Type B pancreatic cell (in vitro differentiated cells): ENCODE data around the gene MYO10. TPM values are rescaled to one million over a fixed set of nuclear protein-coding genes. Genes with fewer than 3 reads are reported as not detected.

Experiments
- DNase-seq: peaks from one replicate; pipeline ENCODE4 v3.0.0; 2021; ENCODE audit warnings: mixed read lengths; ENCODE audit not compliant: unreplicated experiment; ENCODE audit errors: extremely low spot score
- H3K27ac Mint-ChIP-seq: 2 replicates; pipeline ENCODE4 v1.8.0; 2021; ENCODE audit warnings: mild to moderate bottlenecking, mixed read lengths
- H3K27me3 Mint-ChIP-seq: 2 replicates; pipeline ENCODE4 v1.8.0; 2021; ENCODE audit warnings: mixed read lengths
- H3K36me3 Mint-ChIP-seq: 2 replicates; pipeline ENCODE4 v1.8.0; 2021; ENCODE audit warnings: mixed read lengths
- H3K4me1 Mint-ChIP-seq: one replicate; pipeline ENCODE4 v1.8.0; 2021; ENCODE audit warnings: mixed read lengths; ENCODE audit not compliant: unreplicated experiment
- H3K4me3 Mint-ChIP-seq: 2 replicates; pipeline ENCODE4 v1.8.0; 2021; ENCODE audit warnings: mild to moderate bottlenecking, mixed read lengths
- H3K9me3 Mint-ChIP-seq: 2 replicates; pipeline ENCODE4 v1.8.0; 2021; ENCODE audit warnings: mixed read lengths
- CTCF ChIP-seq: fragments of 200-600 bp; sonication (generic); conservative IDR thresholded peaks from 2 replicates; pipeline ENCODE4 v1.5.0; 2021; ENCODE audit warnings: antibody characterized with exemption, mild to moderate bottlenecking
- total RNA-seq: library from RNA; stranded (reverse); gene quantifications from 2 replicates; pipeline ENCODE4 v1.2.1, GENCODE V29; 2021; ENCODE audit warnings: low replicate concordance

The MYO10 gene
- total RNA-seq, 1 donor from 2014 or later: 52.5 TPM

- Mint-ChIP-seq H3K9me3 (no peaks in the 10 kb centered on the region), H3K36me3 (peaks cover 11% of the 10 kb centered on the region), H3K27me3 (no peaks in the 10 kb centered on the region), H3K4me3 (no peak overlapping the region), H3K27ac (no peak overlapping the region), H3K4me1 (peaks cover 4% of the 10 kb centered on the region)
- no peak for TF ChIP-seq CTCF
- no peak for DNase-seq
Observed at GRCh38 chr5:16773991-16774390, 162.1 kb downstream of the MYO10 start.

- H3K4me3 Mint-ChIP-seq: no peak overlapping the region
- no peaks in the 10 kb centered on the region for H3K9me3 Mint-ChIP-seq
- no peak overlapping the region for H3K27ac Mint-ChIP-seq
Observed at GRCh38 chr5:16772556-16772955, 163.5 kb downstream of the MYO10 start.

GRCh38 chr5:16768184-16768583, 167.9 kb downstream of the MYO10 start:
- no peak for DNase-seq
- H3K27ac Mint-ChIP-seq: no peak overlapping the region
- H3K36me3 Mint-ChIP-seq: peaks cover 11% of the 10 kb centered on the region
- no peaks in the 10 kb centered on the region for H3K4me1 Mint-ChIP-seq
- no peak for TF ChIP-seq CTCF
- no peaks in the 10 kb centered on the region for H3K27me3 Mint-ChIP-seq
- no peak overlapping the region for H3K4me3 Mint-ChIP-seq
- H3K9me3 Mint-ChIP-seq: no peaks in the 10 kb centered on the region

More at GRCh38 chr5:16772556-16772955, 163.5 kb downstream of the MYO10 start:
- no peak for DNase-seq
- peaks cover 12% of the 10 kb centered on the region for H3K36me3 Mint-ChIP-seq
- peaks cover 4% of the 10 kb centered on the region for H3K4me1 Mint-ChIP-seq
- TF ChIP-seq CTCF: no peak
- H3K27me3 Mint-ChIP-seq: no peaks in the 10 kb centered on the region

GRCh38 chr5:16763211-16763610, 172.9 kb downstream of the MYO10 start:
- no peak overlapping the region for H3K4me3 Mint-ChIP-seq
- H3K9me3 Mint-ChIP-seq: no peaks in the 10 kb centered on the region
- no peak for TF ChIP-seq CTCF
- peaks cover 21% of the 10 kb centered on the region for H3K36me3 Mint-ChIP-seq
- no peaks in the 10 kb centered on the region for H3K4me1 Mint-ChIP-seq
- no peak overlapping the region for H3K27ac Mint-ChIP-seq
- H3K27me3 Mint-ChIP-seq: no peaks in the 10 kb centered on the region
- no peak for DNase-seq

- Mint-ChIP-seq H3K36me3 (peaks cover 34% of the 10 kb centered on the region), H3K4me1 (peaks cover 11% of the 10 kb centered on the region), H3K9me3 (no peaks in the 10 kb centered on the region), H3K4me3 (no peak overlapping the region), H3K27ac (no peak overlapping the region), H3K27me3 (no peaks in the 10 kb centered on the region)
- DNase-seq: no peak
- TF ChIP-seq CTCF: no peak
Observed at GRCh38 chr5:16759147-16759773, 176.8 kb downstream of the MYO10 start.
